GM13977 (cell line): ENCODE measurements around the gene FAM83G.

Experiments used
- DNase-seq: peaks from one replicate; pipeline ENCODE4 v3.0.0; 2012; ENCODE audit warnings: low spot score
- CTCF ChIP-seq: IDR thresholded peaks from 2 replicates; pipeline ENCODE4 v1.5.1; 2012; ENCODE audit warnings: mild to moderate bottlenecking, control low read depth; ENCODE audit not compliant: insufficient read depth; ENCODE audit errors: extremely low read depth, missing control alignments
- in situ Hi-C: fragments of 300-500 bp; cut with MboI; formaldehyde crosslinking; loops from one replicate; pipeline ENCODE4 v1.12.0; 2022; ENCODE audit warnings: low sequenced_read_pairs, low pct_unique_long_range_greater_than_20kb, mixed read lengths, inconsistent platforms; ENCODE audit not compliant: unreplicated experiment

FAM83G gene

GRCh38 chr17:18921912-18922451, 82.6 kb downstream of the FAM83G start:
- in situ Hi-C loops: no loop called here
- no peak for TF ChIP-seq CTCF
- peak; percentile 63 for DNase-seq

GRCh38 chr17:18921485-18921884, 83.1 kb downstream of the FAM83G start:
- in situ Hi-C loops: no loop called here
- DNase-seq: no peak
- TF ChIP-seq CTCF: no peak

DNA sequence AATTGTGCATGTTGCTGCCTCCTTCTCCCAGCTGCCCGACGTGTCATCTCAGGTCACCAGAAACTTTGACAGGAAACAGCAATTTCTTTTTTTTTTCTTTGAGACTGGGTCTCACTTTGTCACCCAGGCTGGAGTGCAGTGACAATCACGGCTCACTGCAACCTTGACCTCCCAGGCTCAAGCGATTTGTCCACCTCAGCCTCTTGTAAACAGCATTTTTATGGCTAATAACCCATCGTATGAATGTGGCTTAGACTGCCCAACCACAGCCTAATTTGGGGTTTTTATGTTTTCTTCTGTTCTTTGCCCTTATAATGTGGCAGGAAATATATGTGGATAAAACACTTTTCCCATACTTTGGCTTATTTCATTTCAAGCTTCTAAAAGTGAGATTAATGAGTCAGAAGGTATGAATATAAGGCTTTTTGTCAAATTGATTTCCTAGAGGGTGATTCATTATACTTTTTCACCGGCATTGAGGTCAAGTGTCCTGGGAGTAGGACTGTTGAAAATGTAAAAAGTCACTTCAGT, 83.6 kb downstream of the FAM83G start:
- in situ Hi-C loops: no loop called here
- TF ChIP-seq CTCF: no peak
- DNase-seq: no peak

DNA sequence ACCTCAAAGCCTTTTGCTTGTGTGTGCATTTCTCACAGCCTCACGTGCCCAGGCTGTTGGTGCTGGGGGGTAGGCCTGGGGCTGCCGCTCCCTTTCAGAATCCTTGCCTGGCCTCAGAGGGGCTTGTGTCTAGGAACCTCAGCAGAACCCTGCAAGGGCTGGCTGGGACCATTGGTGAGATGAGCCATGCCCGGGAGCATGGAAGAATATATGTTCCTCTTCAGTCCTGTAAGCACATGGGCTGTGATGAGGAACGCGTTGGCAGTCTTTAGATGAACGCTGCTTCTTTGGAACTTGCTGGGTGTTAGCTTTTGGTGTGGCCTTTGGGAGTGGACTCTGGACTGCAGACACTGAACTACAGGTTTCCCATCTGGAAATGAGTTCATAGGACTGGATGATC, 84.6 kb downstream of the FAM83G start:
- no peak for TF ChIP-seq CTCF
- in situ Hi-C loops: no loop called here
- no peak for DNase-seq
